ENCODE results near the gene ZFP2.
"Not testable (repeated sequence)": the region's sequence is repeated elsewhere in the genome, so short reads cannot be mapped to it uniquely, and the experiment has no call there.

ZFP2 gene

GRCh38 chr5:178895615-178896571 is at the start of gene ZFP2:
ZFP2 (plus strand) TSS chr5:178895913; CDS start chr5:178931314, 35,401 bp downstream.
- DNase-seq: no peak

GRCh38 chr5:178849316-178849715 is 46.4 kb upstream of the ZFP2 start:
- DNase-seq: no peak

GRCh38 chr5:178851951-178852350 is 43.8 kb upstream of the ZFP2 start:
- DNase-seq: no peak

- peak; percentile 79 for DNase-seq
Measured at GRCh38 chr5:178854284-178854683, 41.4 kb upstream of the ZFP2 start.

- peak; percentile 95 for DNase-seq
Measured at GRCh38 chr5:178859625-178860521, 35.8 kb upstream of the ZFP2 start, which contains the start of gene ZNF354B. ZNF354B (plus strand) TSS chr5:178859953; CDS start chr5:178861048, 1,095 bp downstream.

GRCh38 chr5:178860615-178861014 is 35.1 kb upstream of the ZFP2 start:
- DNase-seq: not testable (repeated sequence)

GRCh38 chr5:178861627-178862026 is 34.1 kb upstream of the ZFP2 start:
- no peak for DNase-seq

- DNase-seq: no peak
Measured at GRCh38 chr5:178866946-178867345, 28.8 kb upstream of the ZFP2 start.

GRCh38 chr5:178869577-178869976 is 26.1 kb upstream of the ZFP2 start:
- no peak for DNase-seq

GRCh38 chr5:178870411-178870810 is 25.3 kb upstream of the ZFP2 start:
- no peak for DNase-seq

- no peak for DNase-seq
Measured at GRCh38 chr5:178872302-178872701, 23.4 kb upstream of the ZFP2 start.

GRCh38 chr5:178883115-178883694 is 12.5 kb upstream of the ZFP2 start:
- DNase-seq: not testable (repeated sequence)

- no peak for DNase-seq
Measured at GRCh38 chr5:178883815-178884430, 11.8 kb upstream of the ZFP2 start.

- DNase-seq: no peak
Measured at GRCh38 chr5:178899289-178899688, 3.6 kb downstream of the ZFP2 start.

GRCh38 chr5:178902849-178903248 is 7.1 kb downstream of the ZFP2 start:
- no peak for DNase-seq

GRCh38 chr5:178931846-178932760 is 36.4 kb downstream of the ZFP2 start:
- peak; percentile 3 for DNase-seq

GRCh38 chr5:178940569-178941360 is 45.1 kb downstream of the ZFP2 start, which contains the start of gene ZNF454:
ZNF454 (plus strand) TSS chr5:178941198; CDS start chr5:178942792, 1,594 bp downstream.
- no peak for DNase-seq

- no peak for DNase-seq
Measured at GRCh38 chr5:178941361-178941760, 45.6 kb downstream of the ZFP2 start.

GRCh38 chr5:178965465-178966055 is 69.8 kb downstream of the ZFP2 start:
- no peak for DNase-seq

- DNase-seq: no peak
Measured at GRCh38 chr5:178981381-178981780, 85.7 kb downstream of the ZFP2 start.

Data from OCI-M1 (cell line).